Renal cortical epithelial cell (primary cell): ENCODE data around the gene GLUL. TPM values are rescaled to one million over a fixed set of nuclear protein-coding genes. Genes with fewer than 3 reads are reported as not detected.

Experiments
- total RNA-seq: library from RNA; depleted of rRNA; stranded (reverse); fragments of >200 nt; gene quantifications from 2 replicates; pipeline ENCODE4 v1.2.3, GENCODE V29; 2014

The GLUL gene
- total RNA-seq, 1 donor from 2014 or later = 300 TPM

Other genes with a start within 250 kb of the GLUL start
- not detected in 2 replicates for gene TEDDM1, start 8.9 kb upstream of the GLUL start, total RNA-seq
- 0.15 TPM in 1 of 2 replicates, not detected in the other for gene RGSL1, start 58.4 kb upstream of the GLUL start, total RNA-seq
- gene RNASEL, start 197.5 kb upstream of the GLUL start, total RNA-seq = 7.8 and 16.0 TPM in 2 replicates
- under 0.01 TPM in 1 of 2 replicates, not detected in the other for gene RGS16, start 212.6 kb upstream of the GLUL start, total RNA-seq